Activated B cell treated with CpG ODN at 0.5 μM for 24 hours (primary cell): ENCODE results near the gene GALNT2. TPM values are rescaled to one million over a fixed set of nuclear protein-coding genes. Genes with fewer than 3 reads are reported as not detected.

Source experiments
- ATAC-seq: fragments of 200-7000 bp; cut with Tn5 transposase; one replicate; pipeline ENCODE4 v1.10.0; 2021; ENCODE audit warnings: low read depth, mild to moderate bottlenecking, moderate library complexity
- CTCF ChIA-PET: fragments of 350-600 bp; sonication (Branson Sonifier 250); formaldehyde crosslinking; loops from one replicate; lab custom pipeline; 2021; ENCODE audit warnings: antibody characterized with exemption; lab: Charles Lee
- POLR2A ChIA-PET: fragments of 350-600 bp; sonication (Branson Sonifier 250); formaldehyde crosslinking; loops from one replicate; lab custom pipeline; 2021; ENCODE audit warnings: antibody characterized with exemption; lab: Charles Lee
- DNase-seq: peaks from one replicate; pipeline ENCODE4 v3.0.0; 2022
- H3K27ac Mint-ChIP-seq: one replicate; pipeline ENCODE4 v1.8.0; 2020; ENCODE audit warnings: mixed read lengths
- H3K27me3 Mint-ChIP-seq: one replicate; pipeline ENCODE4 v1.8.0; 2021; ENCODE audit warnings: mixed read lengths
- H3K36me3 Mint-ChIP-seq: one replicate; pipeline ENCODE4 v1.8.0; 2021; ENCODE audit warnings: low read depth, mixed read lengths
- H3K4me1 Mint-ChIP-seq: one replicate; pipeline ENCODE4 v1.8.0; 2021; ENCODE audit warnings: mixed read lengths
- H3K4me3 Mint-ChIP-seq: one replicate; pipeline ENCODE4 v1.8.0; 2020; ENCODE audit warnings: mild to moderate bottlenecking, mixed read lengths
- H3K9me3 Mint-ChIP-seq: one replicate; pipeline ENCODE4 v1.8.0; 2020; ENCODE audit warnings: mixed read lengths
- intact Hi-C: fragments of 100-400 bp; cut with micrococcal nuclease; formaldehyde crosslinking; loops from one replicate; pipeline ENCODE4 v1.15.1; 2024
- total RNA-seq: library from RNA; stranded (reverse); gene quantifications from 2 replicates; pipeline ENCODE4 v1.2.3, GENCODE V29; 2022
- TF ChIP-seq, protein P1 (sequence below): fragments of 200-600 bp; IDR thresholded peaks from one replicate; pipeline ENCODE4 v1.8.0; 2022; ENCODE audit warnings: antibody characterized with exemption, mild to moderate bottlenecking

GALNT2 gene
- total RNA-seq, 1 donor from 2014 or later, result 108 TPM

DNA sequence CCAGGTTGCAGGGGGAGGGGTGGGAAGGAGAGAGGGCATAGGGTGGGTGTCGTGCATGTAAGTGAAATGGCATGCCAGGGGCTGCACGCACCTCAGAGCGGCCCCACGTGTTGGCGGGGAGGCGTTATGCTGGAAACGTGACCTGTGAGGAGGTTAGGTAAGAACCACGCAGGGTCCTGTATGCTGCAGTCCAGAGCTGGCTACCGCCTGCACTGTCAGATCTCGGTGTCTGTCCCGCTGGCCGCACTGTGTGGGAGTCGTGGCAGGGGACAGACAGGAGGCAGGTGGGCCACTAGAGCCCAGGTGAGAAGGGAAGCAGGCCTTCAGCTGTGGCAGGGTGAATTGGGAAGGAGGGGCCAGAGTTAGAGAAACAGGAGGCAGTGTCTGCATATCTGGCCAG is 79.7 kb downstream of the GALNT2 start:
- Mint-ChIP-seq H3K27me3 (no peaks in the 10 kb centered on the region), H3K36me3 (peaks cover 21% of the 10 kb centered on the region), H3K4me3 (peak overlapping the region; percentile 80), H3K4me1 (peaks cover 89% of the 10 kb centered on the region), H3K27ac (peak overlapping the region; percentile 94), H3K9me3 (no peaks in the 10 kb centered on the region)
- intact Hi-C loops, result loop anchor here (1.0 kb wide), 2 partner anchors 19 to 36 kb away; no protein-coding TSS in a partner anchor
- ChIA-PET CTCF (interaction anchor here (1.6 to 1.9 kb wide), 2 partner anchors 20 to 36 kb away, joined by 5 to 9 read pairs; no protein-coding TSS in a partner anchor), POLR2A (interaction anchor here (0.6 to 7.0 kb wide), 15 partner anchors 9 to 588 kb away, joined by 3 to 132 read pairs (median 6); partner anchors contain the start of genes ABCB10 and GALNT2)
- no peak for DNase-seq
- no peak for ATAC-seq
- TF ChIP-seq, protein P1, sequence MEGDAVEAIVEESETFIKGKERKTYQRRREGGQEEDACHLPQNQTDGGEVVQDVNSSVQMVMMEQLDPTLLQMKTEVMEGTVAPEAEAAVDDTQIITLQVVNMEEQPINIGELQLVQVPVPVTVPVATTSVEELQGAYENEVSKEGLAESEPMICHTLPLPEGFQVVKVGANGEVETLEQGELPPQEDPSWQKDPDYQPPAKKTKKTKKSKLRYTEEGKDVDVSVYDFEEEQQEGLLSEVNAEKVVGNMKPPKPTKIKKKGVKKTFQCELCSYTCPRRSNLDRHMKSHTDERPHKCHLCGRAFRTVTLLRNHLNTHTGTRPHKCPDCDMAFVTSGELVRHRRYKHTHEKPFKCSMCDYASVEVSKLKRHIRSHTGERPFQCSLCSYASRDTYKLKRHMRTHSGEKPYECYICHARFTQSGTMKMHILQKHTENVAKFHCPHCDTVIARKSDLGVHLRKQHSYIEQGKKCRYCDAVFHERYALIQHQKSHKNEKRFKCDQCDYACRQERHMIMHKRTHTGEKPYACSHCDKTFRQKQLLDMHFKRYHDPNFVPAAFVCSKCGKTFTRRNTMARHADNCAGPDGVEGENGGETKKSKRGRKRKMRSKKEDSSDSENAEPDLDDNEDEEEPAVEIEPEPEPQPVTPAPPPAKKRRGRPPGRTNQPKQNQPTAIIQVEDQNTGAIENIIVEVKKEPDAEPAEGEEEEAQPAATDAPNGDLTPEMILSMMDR, result no peak

DNA sequence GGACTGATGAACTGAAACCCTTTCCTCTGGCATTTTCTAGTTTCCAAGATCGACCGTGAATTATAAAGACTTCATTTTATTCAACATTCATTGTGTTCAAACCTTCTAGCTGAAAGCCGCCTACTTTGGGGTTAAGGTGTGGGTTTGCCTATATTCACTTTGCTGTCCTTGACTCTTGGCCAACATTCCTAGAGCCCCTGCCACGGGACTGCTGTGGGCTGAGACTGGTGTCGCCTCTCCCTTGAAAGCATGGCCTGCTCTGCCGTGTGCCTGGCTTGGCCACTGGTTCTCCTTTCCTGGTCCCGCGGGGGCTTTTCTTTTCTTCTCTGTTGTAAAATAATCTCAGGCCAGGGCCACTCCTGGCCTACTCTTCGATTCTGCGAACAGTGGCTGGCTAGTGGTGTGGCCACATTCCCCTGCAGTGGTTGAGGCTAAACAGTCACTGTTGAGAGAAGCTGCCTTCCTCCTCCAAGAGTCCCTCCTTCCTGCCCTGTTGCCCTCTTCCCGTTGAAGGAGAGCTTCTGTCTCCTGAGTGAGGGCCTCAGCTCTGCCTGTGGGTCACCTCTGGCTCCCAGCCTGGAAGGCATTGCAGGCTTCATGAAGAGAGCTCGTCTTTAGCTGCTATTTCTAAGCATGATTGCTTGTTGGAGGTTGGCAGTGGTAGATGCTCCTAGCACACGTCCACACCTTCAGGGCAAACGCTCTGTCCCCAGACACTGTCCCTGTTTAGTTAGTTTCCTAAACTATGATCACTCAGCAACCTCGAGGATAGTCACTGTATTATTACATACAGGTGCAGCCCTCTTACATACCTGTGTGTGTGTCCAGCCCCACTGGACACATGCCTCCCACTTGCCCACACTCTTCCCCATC is 80.5 kb downstream of the GALNT2 start:
- ChIA-PET POLR2A (interaction anchor here (0.8 to 7.0 kb wide), 8 partner anchors 8 to 487 kb away, joined by 3 to 132 read pairs (median 4); no protein-coding TSS in a partner anchor), CTCF (no interaction called here)
- H3K4me1 Mint-ChIP-seq, result peaks cover 92% of the 10 kb centered on the region
- H3K36me3 Mint-ChIP-seq, result peaks cover 22% of the 10 kb centered on the region
- intact Hi-C loops, result no loop called here
- ATAC-seq (no peak), DNase-seq (no peak)
- H3K27me3 Mint-ChIP-seq, result no peaks in the 10 kb centered on the region
- H3K27ac Mint-ChIP-seq, result peak overlapping the region; percentile 94
- TF ChIP-seq, protein P1, result no peak
- peak overlapping the region; percentile 35 for H3K4me3 Mint-ChIP-seq
- no peaks in the 10 kb centered on the region for H3K9me3 Mint-ChIP-seq

DNA sequence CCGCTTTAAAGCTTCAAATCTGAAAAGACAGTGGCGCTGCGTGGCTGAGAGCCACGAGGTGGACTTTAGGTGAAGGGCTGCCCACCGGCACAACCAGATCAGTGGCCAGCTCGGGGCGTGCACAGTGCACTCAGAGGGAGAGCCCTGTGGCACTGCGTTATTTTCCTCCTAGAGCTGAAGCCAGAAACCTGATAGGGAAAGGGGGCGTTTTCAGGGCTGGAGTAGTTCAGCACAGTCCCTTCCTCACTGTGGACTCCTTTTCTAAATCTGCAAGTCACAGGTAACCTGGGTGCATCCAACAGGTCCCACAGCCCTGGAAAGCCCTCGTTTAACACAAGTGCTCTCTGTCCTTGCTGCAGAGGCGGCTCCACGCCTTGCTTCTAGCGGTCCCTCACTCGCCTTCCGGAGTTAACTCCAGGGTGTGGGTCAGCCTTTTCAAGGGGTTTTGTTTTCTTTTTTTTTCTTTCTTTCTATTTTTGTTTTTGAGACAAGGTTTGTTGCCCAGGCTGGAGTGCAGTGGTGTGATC is 81.2 kb downstream of the GALNT2 start:
- intact Hi-C loops, result no loop called here
- Mint-ChIP-seq H3K4me3 (peak overlapping the region; percentile 19), H3K4me1 (peaks cover 87% of the 10 kb centered on the region), H3K27me3 (no peaks in the 10 kb centered on the region), H3K36me3 (peaks cover 23% of the 10 kb centered on the region), H3K9me3 (no peaks in the 10 kb centered on the region), H3K27ac (peak overlapping the region; percentile 94)
- TF ChIP-seq, protein P1, result no peak
- CTCF ChIA-PET, result no interaction called here
- POLR2A ChIA-PET, result interaction anchor here (0.8 to 7.0 kb wide), 6 partner anchors 18 to 82 kb away, joined by 3 to 132 read pairs (median 10); partner anchors contain the start of gene GALNT2
- no peak for DNase-seq
- ATAC-seq, result no peak

DNA sequence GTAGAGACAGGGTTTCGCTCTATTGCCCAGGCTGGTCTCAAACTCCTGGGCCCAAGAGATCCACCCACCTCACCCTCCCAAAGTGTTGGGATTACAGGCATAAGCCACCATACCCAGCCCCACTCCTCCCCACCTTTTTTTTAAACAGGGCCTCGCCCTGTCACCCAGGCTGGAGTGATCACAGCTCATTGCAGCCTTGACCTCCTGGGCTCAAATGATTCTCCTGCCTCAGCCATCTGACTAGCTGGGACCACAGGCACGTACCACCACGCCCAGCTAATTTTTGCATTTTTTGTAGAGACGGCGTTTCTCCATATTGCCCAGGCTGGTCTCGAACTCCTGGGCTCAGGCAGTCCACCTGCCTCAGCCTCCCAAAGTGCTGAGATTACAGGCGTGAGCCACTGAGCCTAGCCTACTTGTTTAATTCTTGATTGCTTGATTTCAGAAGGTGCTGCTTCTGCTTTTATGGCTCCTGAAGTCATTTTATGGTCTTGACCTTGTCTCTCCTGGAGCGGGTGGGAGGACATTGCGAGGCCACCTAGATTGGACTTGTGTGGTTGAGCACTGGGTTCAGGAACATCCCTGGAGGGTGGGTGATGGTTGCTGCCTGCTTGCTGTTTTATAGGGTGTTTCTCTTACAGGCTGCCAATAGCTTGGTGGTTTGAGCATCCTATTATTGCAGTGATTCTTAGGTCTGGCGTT is 81.9 kb downstream of the GALNT2 start:
- no peak for DNase-seq
- H3K4me3 Mint-ChIP-seq, result peak overlapping the region; percentile 80
- H3K4me1 Mint-ChIP-seq, result peaks cover 80% of the 10 kb centered on the region

More for the DNA sequence above, 81.9 kb downstream of the GALNT2 start:
- intact Hi-C loops, result no loop called here
- Mint-ChIP-seq H3K27me3 (no peaks in the 10 kb centered on the region), H3K9me3 (no peaks in the 10 kb centered on the region), H3K36me3 (peaks cover 19% of the 10 kb centered on the region), H3K27ac (peak overlapping the region; percentile 94)
- ChIA-PET CTCF (no interaction called here), POLR2A (interaction anchor here (0.6 to 7.0 kb wide), 9 partner anchors 17 to 1391 kb away, joined by 3 to 132 read pairs (median 5); partner anchors contain the start of gene GALNT2)
- ATAC-seq, result no peak
- TF ChIP-seq, protein P1, result no peak
